ENCODE data around the gene TOM1L1. TPM values are rescaled to one million over a fixed set of nuclear protein-coding genes. Genes with fewer than 3 reads are reported as not detected.
A peak's percentile ranks its signal among the peaks of the same experiment; 100 is the strongest.

The TOM1L1 gene
- total and polyA plus RNA-seq, 9 donors: 5.8 to 33.0 (median 8.9) TPM

DNA sequence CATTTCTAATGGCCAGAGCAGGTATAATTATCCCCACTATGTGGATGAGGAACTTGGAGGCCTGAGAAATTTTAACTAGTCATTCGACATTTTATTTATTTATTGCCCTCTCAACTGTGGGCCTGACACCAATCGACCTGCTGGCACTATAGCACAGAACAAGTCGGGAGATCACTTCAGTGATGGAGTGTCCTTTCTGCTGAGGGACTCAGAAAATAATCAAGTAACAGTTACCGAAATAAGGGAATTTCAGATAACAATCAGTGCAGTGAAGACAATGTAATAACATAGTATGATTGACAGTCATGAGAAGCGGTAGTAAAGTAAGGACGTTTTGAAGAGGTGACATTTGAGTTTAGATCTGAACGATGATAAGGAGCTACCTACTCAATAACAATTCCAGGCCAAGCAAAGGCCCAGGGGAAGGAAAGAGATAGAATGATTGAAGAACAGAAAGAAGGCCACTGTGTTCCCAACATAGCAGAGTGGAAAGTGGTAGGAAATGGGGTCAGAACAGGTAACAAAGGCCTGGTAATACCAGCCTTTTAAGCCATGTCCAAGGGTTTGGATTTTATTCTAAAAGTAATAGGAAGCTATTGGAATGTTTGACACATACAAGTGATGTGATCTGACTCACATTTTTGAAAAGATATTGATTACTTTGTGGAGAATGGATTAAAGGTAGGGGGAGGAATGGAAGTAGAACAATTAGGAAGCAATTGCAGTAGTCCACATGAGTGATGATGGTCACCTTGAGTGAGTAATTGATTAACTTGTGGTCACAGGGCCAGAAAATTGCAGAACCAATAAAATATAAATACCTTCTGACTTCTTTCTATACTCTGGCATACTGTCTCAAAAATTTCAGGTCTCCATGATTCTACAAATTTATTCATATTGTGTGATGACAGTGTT lies 69.3 kb downstream of the TOM1L1 start:
- H3K27me3 ChIP-seq: no peaks in the 10 kb centered on the region
- H3K9me3 ChIP-seq: no peaks in the 10 kb centered on the region
- peak overlapping the region in 1 of 2 donors; percentile 63 for H3K27ac ChIP-seq
- no peaks in the 10 kb centered on the region for H3K36me3 ChIP-seq
- WGBS, 3 donors: 50 to 53% (median 51%) methylated on average over 7 of the region's 7 CpGs
- H3K4me1 ChIP-seq (ENCODE audit: insufficient read depth): peaks cover 2% of the 10 kb centered on the region
- intact Hi-C loops (cut with DNase I): no loop called here
- H3K4me3 ChIP-seq: peak overlapping the region; percentile 76
- no peak for TF ChIP-seq EP300 (IDR thresholded peaks at IDR 0.05)
- no peak for TF ChIP-seq POLR2A (IDR thresholded peaks at IDR 0.05)
- TF ChIP-seq, protein P1, sequence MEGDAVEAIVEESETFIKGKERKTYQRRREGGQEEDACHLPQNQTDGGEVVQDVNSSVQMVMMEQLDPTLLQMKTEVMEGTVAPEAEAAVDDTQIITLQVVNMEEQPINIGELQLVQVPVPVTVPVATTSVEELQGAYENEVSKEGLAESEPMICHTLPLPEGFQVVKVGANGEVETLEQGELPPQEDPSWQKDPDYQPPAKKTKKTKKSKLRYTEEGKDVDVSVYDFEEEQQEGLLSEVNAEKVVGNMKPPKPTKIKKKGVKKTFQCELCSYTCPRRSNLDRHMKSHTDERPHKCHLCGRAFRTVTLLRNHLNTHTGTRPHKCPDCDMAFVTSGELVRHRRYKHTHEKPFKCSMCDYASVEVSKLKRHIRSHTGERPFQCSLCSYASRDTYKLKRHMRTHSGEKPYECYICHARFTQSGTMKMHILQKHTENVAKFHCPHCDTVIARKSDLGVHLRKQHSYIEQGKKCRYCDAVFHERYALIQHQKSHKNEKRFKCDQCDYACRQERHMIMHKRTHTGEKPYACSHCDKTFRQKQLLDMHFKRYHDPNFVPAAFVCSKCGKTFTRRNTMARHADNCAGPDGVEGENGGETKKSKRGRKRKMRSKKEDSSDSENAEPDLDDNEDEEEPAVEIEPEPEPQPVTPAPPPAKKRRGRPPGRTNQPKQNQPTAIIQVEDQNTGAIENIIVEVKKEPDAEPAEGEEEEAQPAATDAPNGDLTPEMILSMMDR (IDR thresholded peaks at IDR 0.05): no peak
- no peak for DNase-seq

DNA sequence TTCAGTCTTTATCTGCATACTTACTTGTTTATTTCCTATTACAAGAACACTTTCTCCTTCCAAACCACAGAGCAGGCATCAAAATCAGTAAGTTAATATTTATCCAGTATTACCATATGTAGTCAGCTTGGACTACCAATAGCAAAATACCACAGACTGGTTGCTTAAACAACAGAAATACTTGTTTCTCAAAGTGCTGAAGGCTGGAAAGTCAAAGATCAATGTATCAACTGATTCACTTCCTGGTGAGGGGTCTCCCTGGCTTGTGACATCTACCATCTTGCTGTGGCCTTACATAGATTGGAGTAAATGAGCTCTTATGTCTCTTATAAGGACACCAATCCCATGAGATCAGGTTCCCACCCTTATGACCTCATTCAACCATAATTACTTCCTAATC lies 70.5 kb downstream of the TOM1L1 start:
- H3K4me3 ChIP-seq: no peak overlapping the region
- peaks cover 2% of the 10 kb centered on the region for H3K4me1 ChIP-seq (ENCODE audit: insufficient read depth)
- no peaks in the 10 kb centered on the region for H3K36me3 ChIP-seq
- no peaks in the 10 kb centered on the region for H3K9me3 ChIP-seq
- H3K27ac ChIP-seq: no peak overlapping the region
- DNase-seq: no peak
- H3K27me3 ChIP-seq: no peaks in the 10 kb centered on the region
- TF ChIP-seq POLR2A (IDR thresholded peaks at IDR 0.05) (no peak), EP300 (IDR thresholded peaks at IDR 0.05) (no peak)
- TF ChIP-seq, protein P1 (IDR thresholded peaks at IDR 0.05): no peak
- intact Hi-C loops (cut with DNase I): no loop called here

GRCh38 chr17:54971901-54972300 lies 71.2 kb downstream of the TOM1L1 start:
- intact Hi-C loops (cut with DNase I): no loop called here
- DNase-seq: no peak
- 90 to 96% (median 94%) methylated on average over 3 of the region's 3 CpGs for WGBS, 3 donors

DNA sequence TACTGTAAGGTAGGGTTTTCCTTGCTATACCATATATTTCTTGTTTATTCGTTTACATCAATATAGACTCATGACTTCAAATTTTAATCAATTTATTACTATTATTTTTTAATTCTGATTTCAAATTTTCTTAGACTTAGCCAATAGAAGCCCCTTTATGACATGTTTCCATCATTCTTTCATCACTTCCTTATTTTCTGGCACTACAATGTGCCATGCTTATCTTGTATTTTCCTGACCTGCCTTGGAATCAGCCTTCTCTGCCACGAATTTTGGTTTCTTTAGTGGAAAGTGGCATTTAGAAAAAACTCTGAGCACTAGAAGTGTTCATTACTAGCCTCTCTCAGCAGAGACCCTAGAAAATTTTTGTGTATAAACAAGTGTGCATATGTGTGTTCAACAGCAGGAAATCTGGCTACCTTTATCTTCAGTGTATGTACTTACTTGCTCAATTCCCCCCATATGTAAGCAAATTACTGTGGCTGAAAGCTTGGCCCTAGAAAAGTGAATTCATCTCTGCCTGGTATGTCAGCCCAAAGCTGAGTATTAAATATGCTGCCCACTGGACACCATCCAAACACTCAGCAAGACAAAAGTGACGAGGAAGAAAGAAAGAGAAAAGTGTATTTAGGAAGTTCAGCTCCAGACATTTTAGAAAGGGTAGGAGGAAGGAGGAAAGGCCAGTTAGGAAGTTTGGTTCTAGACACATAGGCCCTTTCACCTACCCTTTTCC lies 71.9 kb downstream of the TOM1L1 start:
- Histone ChIP-seq H3K4me3 (no peak overlapping the region), H3K9me3 (no peaks in the 10 kb centered on the region), H3K4me1 (ENCODE audit: insufficient read depth) (peaks cover 2% of the 10 kb centered on the region), H3K27me3 (no peaks in the 10 kb centered on the region), H3K27ac (no peak overlapping the region), H3K36me3 (no peaks in the 10 kb centered on the region)
- TF ChIP-seq, protein P1 (IDR thresholded peaks at IDR 0.05): no peak
- no peak for TF ChIP-seq EP300 (IDR thresholded peaks at IDR 0.05)
- no peak for TF ChIP-seq POLR2A (IDR thresholded peaks at IDR 0.05)
- DNase-seq: no peak
- WGBS, 3 donors: 82 to 89% (median 88%) methylated on average over 3 of the region's 3 CpGs
- intact Hi-C loops (cut with DNase I): no loop called here

More at GRCh38 chr17:54971901-54972300, 71.2 kb downstream of the TOM1L1 start:
- Histone ChIP-seq H3K9me3 (no peaks in the 10 kb centered on the region), H3K27me3 (no peaks in the 10 kb centered on the region), H3K27ac (no peak overlapping the region), H3K4me3 (no peak overlapping the region), H3K36me3 (no peaks in the 10 kb centered on the region), H3K4me1 (ENCODE audit: insufficient read depth) (peaks cover 2% of the 10 kb centered on the region)
- TF ChIP-seq, protein P1 (IDR thresholded peaks at IDR 0.05): no peak
